Stimulated activated CD4-positive, alpha-beta T cell treated with anti-CD3 and anti-CD28 coated beads, TNF-alpha, amount 100 ng/mL, for 4 hours (primary cell): Measurements from ENCODE around the gene HNF1B.

Source experiments
- DNase-seq, 3 experiments: peaks; one replicate each; pipeline ENCODE4 v3.0.0-alpha.2; 2020; ENCODE audit warnings: low read depth in 3 of 3

HNF1B gene

DNA sequence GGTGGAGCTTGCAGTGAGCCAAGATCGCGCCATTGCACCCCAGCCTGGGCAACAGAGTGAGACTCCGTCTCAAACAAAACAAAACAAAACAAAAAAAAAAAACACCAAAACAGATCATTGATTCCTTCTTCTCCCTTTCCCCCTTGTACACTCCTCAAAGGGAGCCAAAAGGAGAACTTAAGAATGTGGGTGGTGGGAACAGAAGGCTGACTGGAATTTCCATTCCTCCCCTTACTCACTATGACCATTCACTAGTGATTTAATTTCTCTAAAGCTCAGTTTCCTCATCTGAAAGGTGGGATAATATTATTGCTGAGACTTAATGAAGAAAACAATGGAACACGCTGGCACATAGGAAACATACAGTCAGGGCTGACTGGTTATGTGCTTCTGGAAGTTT lies 17.1 kb upstream of the HNF1B start:
- no peak for DNase-seq

DNA sequence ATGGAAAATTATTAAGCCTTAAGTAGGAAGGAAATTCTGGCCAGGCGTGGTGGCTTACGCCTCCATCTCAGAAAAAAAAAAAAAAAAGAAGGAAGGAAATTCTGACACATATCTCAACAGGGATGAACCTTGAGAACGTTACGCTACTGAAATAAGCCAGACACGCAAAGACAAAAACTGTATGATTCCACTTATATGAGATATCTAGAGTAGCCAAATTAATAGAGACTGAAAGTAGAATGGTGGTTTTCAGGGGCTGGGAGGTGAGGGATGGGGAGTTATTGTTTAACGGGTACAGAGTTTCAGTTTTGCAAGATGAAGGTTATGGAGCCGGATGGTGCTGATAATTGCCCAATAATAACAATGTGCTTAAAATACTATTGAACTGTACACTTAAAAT lies 16.2 kb upstream of the HNF1B start:
- DNase-seq: no peak

DNA sequence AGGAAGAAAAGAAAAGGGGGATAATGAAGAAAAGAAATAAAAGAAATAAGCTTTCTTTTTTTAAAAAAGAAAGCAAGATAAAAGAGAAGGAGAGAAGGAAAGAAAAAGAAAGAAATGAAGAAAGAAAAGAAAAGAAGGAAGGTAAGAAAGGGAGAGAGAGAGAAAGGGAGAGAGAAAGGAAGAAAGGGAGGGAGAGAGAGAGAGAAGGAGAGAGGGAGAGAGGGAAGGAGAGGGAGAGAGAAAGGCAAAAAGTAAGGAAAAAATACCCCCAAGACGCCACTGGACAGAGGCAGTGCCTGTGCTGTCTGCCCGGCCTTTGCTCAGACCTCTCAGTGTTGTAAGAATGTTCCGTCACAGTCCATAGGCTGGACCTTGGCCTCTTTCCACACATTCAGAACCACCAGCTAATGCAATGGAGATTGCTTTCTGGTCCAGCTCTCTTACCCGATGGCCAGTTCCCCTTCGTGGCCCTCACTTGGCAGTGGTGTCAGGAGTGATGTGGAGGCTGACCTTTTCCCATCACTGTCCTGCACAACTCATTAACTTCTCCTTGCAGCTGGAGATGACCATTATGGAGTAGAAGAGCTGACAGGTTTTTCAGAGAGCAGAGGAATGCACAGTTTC lies 14.3 kb upstream of the HNF1B start:
- DNase-seq: no peak

DNA sequence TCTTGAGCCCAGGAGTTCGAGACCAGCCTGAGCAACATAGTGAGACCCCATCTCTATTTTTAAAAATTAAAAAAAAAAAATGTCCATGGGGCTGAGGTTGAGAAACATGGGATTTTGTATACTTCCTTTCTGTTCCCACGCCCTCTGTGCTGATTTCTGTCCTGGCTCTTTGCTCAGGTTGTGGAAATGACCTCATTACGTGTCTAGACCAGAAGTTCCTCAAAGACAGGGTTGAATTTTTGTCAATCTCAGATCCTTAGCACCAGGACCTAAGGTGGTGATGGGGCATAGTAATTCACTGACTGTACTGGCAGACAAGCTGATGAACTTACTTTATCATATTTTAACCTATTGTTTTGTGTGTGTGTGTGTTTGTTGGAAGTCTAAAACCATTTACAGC lies 11.2 kb upstream of the HNF1B start:
- no peak for DNase-seq

GRCh38 chr17:37755455-37755854 lies 10.6 kb upstream of the HNF1B start:
- DNase-seq: no peak

DNA sequence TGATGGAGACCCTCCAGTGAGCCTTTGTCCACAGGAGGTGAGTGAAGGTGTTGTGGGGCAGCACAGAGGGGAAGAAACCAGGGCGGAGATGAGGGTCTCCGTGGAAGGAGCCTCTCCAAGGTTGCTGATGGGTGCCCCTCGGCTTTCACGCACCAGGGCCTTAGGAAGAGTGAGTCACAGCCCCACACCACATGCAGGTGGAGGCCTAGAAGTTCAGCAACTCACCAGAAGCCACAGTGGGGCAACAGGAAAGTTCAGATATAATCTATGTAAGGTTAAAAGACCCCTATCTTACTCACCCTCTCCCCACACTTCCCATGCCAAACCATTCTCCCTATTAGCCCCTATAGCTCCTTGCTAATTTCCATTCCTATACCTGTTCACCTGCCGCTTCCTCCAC lies 9.5 kb upstream of the HNF1B start:
- DNase-seq: no peak

DNA sequence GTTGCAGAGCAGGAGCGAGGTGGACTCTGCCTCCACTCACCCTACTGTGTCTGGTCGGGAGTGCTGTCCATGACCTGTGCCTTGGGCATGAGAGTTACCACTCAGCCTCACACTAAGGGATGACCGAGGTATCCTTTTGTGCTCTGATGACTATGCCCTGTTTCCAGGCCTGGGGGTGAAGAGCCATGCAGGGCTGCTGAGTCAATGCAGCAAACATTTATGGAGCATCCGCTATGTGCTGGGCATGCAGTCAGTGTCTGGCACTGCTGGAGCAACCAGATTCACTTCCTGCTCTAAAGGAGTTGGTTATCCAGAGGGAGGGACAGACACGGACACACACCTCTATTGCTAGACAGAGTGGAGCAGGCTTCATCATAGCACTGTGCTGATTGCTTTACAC lies 7.6 kb upstream of the HNF1B start:
- DNase-seq: no peak

GRCh38 chr17:37750768-37751475 lies 6.1 kb upstream of the HNF1B start:
- DNase-seq: no peak

GRCh38 chr17:37750292-37750691 lies 5.4 kb upstream of the HNF1B start:
- no peak for DNase-seq

DNA sequence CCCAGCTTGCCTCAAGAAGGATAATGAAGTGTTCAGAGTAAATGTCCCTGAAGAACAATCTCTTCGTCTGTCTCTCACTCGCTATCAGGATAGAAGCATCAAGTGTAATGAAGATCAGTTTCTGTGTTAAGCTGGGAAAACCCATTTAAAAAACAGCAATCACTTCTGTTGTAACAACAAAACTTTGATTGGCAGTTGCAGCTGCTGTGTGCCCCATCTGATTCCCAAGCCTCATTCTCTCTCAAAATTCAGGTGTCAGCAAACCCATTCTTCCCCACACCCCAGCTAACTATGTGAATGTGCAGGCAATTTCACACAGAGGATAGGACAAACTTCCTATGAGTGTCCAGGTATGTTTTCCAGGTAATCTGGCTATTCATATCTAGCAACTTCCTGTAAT lies 2.4 kb upstream of the HNF1B start:
- DNase-seq: no peak

DNA sequence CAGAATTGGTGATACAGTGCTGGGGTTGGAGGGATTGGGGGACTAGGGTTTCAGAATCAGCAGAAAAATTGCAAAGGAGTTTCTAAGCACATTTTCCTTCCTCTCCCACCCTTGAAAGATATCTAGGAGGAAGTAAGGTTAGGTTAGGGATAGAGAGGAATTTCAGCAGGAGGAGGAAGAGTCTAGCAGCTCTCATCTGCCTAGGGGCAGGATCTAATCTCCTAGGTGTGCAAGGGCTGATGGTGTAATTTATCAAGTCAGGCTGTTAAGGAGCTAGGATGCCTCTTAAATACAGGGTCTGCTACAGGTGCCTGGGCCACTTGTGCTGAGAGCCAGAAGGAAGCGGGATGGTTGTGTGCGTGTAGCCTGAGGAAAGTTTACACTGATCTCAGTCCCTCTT lies 1.8 kb upstream of the HNF1B start:
- DNase-seq: no peak

DNA sequence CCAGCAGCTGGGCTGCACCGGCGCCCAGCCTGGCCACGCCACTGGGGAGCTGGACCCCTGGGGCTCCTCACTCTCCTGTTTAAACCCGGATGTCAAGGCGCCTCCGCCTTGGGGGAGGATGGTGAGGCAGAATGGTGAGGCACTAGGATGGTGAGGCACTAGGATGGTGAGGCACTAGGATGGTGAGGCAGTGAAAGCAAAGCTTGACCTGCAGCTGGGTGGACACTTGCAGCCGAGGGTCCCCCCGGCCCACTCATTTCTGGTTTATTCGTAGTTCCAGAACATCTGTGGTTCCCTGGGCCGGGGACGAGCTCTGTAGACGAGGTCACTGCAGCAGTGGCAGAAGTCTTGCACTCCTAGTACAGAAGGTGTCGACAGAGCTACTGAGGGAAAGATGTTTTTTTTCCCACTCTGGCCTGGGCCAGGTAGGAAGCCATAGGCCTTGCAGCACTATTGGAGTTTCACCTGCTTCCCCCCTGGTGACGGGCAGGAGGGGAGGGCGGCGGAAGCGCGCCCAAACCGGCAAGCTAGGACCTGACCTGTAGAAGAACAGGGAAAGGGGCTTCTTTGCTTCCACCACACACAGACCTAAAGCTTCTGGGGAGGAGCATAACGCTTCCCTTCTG lies 1.1 kb upstream of the HNF1B start:
- no peak for DNase-seq

GRCh38 chr17:37744633-37744927 lies 279 bp downstream of the HNF1B start:
- no peak for DNase-seq

- DNase-seq: peak in 1 of 3 experiments; percentile 4
Measured at GRCh38 chr17:37743875-37744632, 805 bp downstream of the HNF1B start.

- no peak for DNase-seq
Measured at GRCh38 chr17:37743612-37743874, 1.3 kb downstream of the HNF1B start.

DNA sequence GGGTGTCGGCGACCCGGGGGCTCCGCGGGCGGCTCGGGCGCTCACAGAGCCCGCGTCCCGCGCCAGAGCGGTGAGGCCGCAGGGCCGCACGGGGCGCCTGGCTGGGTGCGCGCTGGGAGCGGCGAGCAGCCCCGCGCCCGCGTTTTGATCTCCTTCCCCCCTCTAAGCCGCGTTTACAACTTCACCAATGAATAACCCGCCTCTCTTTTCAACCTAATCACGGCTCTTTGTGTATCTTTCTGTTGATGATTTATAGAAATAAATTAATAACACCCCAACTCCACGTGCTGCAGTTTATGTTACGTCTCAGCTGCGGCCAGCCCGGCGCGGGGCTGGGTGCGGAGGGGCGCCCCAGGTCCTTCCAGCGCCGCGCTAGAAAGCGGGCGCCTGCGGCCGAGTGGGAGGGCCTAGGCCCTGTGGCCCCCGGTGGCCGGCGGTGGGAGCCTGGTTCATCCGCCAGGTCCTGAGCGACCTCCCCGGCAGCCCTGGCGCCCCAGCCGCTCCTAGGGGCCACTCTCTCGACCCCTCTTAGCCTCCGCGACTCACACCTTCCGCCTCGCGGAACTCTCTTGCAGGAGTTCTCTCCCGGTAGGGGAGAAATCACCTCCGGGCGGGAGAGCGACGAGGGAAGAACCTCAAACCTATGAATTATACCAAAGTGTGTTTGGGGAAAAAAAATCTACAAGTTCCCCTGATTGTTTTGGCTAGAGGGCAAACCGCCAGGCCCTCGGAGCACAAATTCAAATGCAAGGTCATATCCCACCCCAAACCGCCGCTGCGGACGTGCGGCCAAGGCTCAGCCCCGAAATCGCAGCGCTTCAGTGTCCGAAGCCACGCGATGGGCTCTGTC lies 1.9 kb downstream of the HNF1B start:
- peak in 1 of 3 experiments; percentile 4 for DNase-seq

DNA sequence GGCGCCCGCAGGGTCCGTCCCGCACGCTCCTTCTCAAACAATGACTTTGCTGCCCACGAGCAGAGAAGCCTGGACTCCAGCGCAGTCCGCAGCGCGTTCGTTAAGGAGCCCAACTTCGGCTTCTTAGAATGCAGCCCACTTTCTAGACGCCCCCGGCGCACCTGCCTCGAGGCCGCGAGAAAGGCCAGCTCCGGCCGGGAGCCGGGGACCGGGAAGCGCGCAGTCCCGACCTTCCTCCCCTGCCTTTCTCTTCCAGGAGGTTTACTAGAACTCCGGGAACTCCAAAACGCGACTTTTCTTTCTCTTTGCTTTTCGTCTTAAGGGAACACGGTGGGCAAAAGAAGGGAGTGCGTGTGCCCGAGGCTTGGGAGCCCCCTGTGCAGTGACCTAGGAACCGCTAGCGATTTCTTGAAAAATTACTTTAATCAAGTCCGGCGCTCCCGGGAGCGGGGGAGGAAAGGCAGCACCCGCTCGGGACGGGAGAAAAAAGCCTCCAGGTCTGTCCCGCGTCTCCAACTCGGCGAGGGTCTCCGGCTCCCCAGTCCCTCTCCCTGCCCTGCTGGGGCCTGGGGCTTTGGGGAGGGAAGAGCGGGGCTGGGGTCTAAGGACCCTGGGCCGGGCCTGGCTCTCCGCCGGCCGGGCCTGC lies 2.6 kb downstream of the HNF1B start:
- peak in 1 of 3 experiments; percentile 2 for DNase-seq

- DNase-seq: no peak
Measured at GRCh38 chr17:37741341-37742115, 3.3 kb downstream of the HNF1B start.

GRCh38 chr17:37740915-37741314 lies 3.9 kb downstream of the HNF1B start:
- DNase-seq: no peak

DNA sequence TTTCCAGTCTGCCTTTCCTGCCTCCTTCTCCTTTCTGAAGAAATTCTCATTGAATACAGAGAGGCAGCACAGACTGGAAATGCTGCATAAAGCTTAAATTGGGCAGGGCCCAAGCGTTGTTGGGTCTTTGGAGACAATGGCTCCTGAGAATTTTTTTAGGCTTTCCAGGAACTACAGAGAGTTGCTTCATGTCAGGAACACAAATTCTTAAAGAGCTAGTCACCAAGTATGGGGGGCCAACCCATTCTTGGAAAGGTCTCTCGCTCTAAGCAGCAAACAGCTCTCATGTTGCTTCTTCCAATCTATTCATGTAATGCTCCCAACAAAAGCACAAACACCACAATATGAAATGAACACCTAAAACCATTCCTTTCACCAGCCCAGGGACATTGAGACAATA lies 6.9 kb downstream of the HNF1B start:
- DNase-seq: no peak

DNA sequence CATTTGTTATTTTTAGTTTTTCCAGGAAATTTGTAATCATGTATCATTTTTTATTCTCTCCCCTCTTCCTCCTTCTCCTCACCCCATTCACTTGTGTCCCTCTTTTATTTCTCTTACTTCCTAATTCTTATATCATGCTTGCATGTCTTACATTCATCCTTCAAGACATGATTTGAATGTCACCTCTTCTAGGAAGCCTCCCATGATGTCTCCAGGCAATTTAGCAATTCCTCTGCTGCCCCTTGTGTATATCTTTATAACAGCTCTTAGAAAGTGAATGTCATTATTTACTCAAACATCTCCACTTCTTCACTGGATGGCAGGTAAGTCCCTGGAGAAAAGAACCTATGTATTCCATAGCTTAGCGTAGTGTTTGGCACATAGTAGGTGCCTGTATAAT lies 7.8 kb downstream of the HNF1B start:
- DNase-seq: no peak
